KG1 (cell line): ENCODE data around the gene CELA3A.
"Not testable (repeated sequence)": the region's sequence is repeated elsewhere in the genome, so short reads cannot be mapped to it uniquely, and the experiment has no call there.

Experiments used
- DNase-seq: peaks from one replicate; lab custom pipeline; 2025; lab: John Stamatoyannopoulos, UW

The CELA3A gene

DNA sequence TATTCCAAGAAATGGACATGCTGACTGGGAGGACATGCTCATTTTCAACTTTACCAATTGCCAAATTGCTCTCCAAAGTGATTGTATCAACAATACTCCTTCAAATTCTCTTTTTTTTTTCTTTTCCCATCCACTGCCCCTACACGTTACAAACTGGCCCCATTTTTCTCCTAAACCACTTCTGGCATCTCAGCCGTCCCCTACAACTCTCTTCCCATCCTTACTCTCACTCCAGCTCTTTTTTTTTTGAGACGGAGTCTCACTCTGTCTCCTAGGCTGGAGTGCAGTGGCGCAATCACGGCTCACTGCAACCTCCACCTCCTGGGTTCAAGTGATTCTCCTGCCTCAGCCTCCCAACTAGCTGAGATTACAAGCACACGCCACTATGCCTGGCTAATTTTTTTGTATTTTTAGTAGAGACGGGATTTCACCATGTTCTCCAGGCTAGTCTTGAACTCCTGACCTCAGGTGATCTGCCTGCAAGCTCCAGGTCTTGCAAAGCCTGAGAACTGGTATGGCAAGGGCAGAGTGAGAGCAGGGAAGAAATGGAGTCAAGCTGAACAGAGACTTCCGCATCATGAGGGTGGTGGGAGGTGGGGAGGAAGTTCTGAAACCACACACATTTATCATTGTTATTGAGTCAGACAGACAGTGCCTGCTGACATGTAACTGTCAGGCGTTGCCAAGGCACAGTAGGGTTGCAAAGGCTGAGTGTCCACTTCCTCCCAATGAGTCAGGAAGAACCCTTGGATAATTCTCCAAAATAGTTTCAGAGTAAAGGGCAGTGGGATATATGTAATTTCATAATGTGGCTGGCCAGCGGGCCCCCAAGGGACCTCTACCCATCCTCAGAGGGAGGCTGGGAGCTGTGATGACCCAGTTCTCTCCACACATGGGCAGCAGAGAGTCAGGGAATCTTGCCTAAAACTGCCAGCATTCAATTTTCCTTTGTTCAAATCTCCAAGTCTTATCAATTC is 17.4 kb downstream of the CELA3A start:
- DNase-seq: peak; percentile 68

DNA sequence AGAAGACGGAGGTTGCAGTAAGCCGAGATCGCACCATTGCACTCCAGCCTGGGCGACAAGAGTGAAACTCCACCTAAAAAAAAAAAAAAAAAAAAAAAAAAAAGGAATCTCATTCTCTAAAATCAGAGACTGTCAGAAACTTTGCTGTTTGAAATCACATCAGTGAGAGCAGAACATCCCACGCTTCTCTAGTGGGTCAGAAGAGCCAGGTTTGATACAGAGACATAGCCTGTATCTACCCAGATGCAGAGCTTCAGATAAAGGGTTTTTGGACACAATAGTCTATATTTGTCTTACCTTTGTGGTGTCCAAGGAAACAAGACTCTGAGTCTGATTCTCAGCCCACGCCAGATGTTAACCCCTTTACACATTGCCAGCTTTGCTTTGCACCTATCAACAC is 19.6 kb downstream of the CELA3A start:
- DNase-seq: no peak

DNA sequence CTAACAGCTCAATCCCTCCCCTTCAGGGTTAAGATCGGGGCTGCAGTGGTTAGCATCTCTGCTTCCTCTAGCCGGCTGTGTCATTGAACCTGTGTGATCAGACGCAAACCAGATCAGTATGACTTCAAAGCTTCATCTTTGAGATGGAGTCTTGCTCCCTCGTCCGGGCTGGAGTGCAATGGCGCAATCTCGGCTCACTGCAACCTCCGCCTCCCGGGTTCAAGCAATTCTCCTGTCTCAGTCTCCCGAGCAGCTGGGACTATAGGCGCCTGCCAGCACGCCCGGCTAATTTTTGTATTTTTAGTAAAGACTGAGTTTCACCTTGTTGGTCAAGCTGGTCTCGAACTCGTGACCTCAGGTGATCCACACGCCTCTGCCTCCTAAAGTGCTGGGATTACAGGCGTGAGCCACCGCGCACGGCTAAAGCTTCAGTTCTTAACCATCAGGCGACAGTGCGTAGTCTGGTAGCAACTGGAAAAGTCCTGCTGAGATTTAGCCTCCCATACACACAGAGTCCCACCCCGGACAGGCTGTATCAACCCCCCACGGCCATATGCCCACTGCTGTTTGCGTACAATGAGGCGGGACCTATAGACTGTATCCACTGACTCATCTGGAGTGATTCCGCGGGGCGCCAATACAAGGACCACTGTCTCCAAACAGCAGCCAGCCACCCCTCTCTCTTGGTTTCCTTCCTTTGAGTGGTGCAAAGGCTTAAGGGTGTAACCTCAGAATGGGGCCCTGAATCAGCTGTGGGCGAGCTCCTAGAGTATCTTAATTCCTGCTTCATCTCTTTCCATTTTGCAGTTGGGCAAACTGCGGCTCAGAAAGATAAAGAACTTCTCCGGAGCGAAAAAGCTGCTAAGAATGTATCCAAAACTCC is 23.3 kb downstream of the CELA3A start:
- DNase-seq: peak; percentile 89

DNA sequence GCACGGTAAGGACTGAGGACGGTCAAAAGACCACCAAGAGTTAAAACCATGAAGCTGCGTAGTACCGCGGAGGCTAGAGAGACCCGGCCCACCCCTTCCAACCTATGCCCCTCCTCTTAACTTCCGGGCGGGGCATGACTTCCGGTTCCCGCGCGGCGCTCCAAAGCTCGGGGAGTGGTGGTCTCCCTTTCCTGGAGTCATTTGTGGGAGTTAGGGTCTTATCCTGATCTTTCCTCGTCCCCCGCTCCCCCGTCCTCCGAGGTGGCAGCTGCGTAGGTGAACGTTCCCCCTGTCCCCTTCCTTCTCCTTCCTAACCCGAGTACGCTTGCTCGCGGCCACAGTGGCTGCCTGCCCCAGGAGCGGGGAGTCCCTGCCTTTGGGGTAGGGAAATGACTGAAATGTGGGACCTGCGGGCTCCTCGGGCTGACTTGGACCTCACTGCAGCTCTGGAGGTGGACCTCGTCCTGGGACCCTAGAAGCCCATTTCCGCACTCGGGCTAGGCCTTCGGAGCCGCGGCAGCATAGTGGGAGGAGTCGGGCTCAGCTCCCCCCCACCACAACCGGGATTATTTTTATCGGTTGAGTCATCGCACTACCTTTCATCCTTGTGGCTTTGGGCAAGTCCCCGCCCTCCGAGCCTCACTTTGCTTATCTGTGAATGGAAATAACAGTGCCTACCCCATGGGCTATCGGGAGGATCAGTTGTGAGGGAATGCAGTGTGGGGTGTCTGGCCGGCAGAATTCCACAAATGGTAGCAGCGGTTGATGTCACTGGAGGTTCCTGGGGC is 24.1 kb downstream of the CELA3A start:
- peak; percentile 63 for DNase-seq

- DNase-seq: no peak
These were observed 25.4 kb downstream of the CELA3A start for GRCh38 chr1:22026924-22027289.

DNA sequence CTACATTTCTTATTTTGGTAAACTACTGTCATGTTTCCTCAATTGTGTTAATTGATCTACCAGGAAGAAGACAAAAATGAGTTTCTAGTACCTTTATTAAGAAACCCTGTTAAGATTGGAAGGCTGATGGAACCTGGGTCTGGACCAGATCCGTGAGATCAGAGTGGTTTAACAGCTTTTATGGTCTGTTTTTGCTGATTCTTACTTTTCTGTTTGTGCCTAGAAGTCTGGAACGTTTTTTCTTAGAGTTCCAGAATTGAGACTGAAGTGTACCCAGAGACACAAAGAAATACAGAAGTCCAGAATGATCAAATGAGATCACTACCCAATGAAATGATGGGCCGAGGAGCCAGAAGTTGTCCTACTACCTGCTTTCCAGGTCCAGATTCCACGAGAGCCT is 28.6 kb downstream of the CELA3A start:
- DNase-seq: no peak

- DNase-seq: no peak
These were observed 29.0 kb downstream of the CELA3A start for GRCh38 chr1:22030473-22030872.

- DNase-seq: peak; percentile 12
These were observed 29.9 kb downstream of the CELA3A start for GRCh38 chr1:22031214-22031962.

- not testable (repeated sequence) for DNase-seq
These were observed 33.4 kb downstream of the CELA3A start for GRCh38 chr1:22034834-22035233.

- DNase-seq: no peak
These were observed 36.1 kb downstream of the CELA3A start for GRCh38 chr1:22037520-22037919.

- no peak for DNase-seq
These were observed 36.6 kb downstream of the CELA3A start for GRCh38 chr1:22038036-22038435.

DNA sequence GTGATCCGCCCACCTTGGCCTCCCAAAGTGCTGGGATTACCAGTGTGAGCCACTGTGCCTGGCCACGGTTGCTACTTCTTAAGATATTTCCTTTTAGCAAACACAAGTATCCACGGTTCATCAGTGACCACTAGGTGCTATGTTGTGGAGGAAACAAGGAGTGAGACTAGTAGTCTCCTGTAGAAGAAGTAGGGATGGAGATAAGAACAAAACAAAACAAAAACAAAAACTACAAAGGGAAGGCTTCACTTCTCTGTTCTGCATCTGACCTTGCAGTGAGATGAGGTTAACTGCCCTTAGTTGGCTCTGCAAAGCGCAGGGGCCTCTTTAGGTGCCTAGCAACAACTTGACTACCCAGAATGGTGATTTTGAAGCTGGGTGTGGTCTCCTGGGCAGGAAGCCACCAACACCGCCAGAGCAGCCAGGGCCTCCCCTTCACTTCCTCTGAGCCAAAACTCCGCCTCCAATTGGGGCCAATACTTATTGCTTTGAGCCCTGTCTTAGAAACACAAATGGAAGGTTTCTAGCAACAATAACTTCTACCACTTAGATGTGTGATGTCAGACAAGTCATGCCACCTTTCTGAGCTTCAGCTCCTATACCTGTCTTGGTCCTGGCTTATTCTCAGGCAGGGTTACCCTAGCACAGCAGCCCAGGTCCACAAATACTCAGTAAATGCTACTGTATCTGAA is 38.3 kb downstream of the CELA3A start:
- peak; percentile 91 for DNase-seq

GRCh38 chr1:22040286-22040623 is 38.8 kb downstream of the CELA3A start:
- no peak for DNase-seq

DNA sequence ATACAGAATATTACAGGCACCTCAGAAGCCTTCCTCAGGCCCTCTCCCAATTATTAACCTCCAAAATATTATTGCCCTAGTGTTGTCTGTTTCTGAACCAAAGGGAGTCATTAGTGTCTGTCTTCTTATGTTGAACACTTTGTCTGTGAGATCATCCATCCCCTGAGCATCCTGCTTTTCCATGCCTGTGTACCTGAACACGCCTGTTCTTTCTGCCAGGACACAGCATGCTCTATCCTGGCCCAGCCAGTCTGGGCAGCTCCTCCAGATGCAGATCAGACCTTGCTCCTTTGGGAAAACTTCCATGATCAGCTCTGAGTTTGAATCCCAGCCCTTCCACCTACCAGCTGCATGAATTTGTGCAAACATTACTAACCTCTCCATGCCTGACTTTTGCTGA is 40.0 kb downstream of the CELA3A start:
- DNase-seq: no peak

- no peak for DNase-seq
These were observed 41.8 kb downstream of the CELA3A start for GRCh38 chr1:22043198-22043769.

- no peak for DNase-seq
These were observed 43.4 kb downstream of the CELA3A start for GRCh38 chr1:22044690-22045420.

DNA sequence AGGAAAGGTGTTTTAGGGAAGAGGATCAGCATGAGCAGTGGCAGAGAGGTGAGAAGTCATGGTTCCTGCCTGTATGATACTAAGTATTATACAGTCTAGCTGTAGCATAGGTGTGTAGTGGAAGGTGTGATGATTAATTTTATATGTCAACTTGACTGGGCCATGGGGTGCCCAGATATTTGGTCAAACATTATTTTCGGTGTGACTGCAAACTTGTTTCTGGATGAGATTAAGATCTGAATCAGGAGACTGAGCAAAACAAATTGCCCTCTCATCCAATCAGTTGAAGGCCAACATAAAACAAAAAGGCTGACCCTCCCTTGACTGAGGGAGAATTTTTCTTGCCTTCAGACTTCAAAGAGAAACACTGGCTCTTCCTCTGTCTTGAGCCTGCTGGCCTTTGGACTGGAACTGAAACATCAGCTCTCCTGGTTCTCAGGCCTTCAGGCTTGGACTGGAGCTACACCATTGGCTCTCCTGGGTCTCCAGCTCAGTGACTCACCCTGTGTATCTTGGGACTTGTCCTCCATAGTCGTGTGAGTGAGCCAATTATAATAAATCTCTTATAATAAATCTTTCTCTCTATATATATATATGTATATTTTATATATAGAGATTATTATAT is 44.3 kb downstream of the CELA3A start:
- DNase-seq: no peak

- no peak for DNase-seq
These were observed 47.1 kb downstream of the CELA3A start for GRCh38 chr1:22048351-22049192.
